Measurements from ENCODE around the gene TULP4. TPM values are rescaled to one million over a fixed set of nuclear protein-coding genes. Genes with fewer than 3 reads are reported as not detected.
A peak's percentile ranks its signal among the peaks of the same experiment; 100 is the strongest.

The TULP4 gene
- polyA plus RNA-seq, 1 donor (not counting 4 experiments of a cell fraction or from before 2014, with no cell fraction given) = 13.1 TPM

- no peak for TF ChIP-seq EZH2 (IDR thresholded peaks at IDR 0.05; ENCODE audit: low read length)
- peak in 1 of 3 experiments; percentile 24 for TF ChIP-seq CTCF (optimal IDR thresholded peaks at IDR 0.05 in 1 of 3, IDR thresholded peaks at IDR 0.05 in 1 of 3, conservative IDR thresholded peaks at IDR 0.05 in 1 of 3; ENCODE audit: extremely low read depth in 1 of 3, insufficient read depth in 2 of 3, low read length in 3 of 3)
- H3K9me1 ChIP-seq (ENCODE audit: control insufficient read depth, extremely low read depth, insufficient read depth, low read length) = no peaks in the 10 kb centered on the region
- H2AFZ ChIP-seq (ENCODE audit: control insufficient read depth, low read length) = peak within 1 kb of the TSS; percentile 89
- no peak for FAIRE-seq
- peak within 1 kb of the TSS; percentile 75 for H3K9ac ChIP-seq (ENCODE audit: control insufficient read depth, extremely low read depth, insufficient read depth, low read length)
- peaks cover 46% of the 10 kb centered on the region for H3K79me2 ChIP-seq (ENCODE audit: control insufficient read depth, insufficient read depth, low read length)
- H3K27ac ChIP-seq (ENCODE audit: control insufficient read depth, insufficient read depth, low read length) = peak within 1 kb of the TSS; percentile 62
- no peaks in the 10 kb centered on the region for H3K9me3 ChIP-seq (ENCODE audit: control insufficient read depth, low read depth, low read length)
- H4K20me1 ChIP-seq (ENCODE audit: control insufficient read depth, extremely low read depth, insufficient read depth, low read length) = peaks cover 7% of the 10 kb centered on the region
- dilution Hi-C loops (cut with MboI; ENCODE audit: extremely low pct_ligation_motif_present, low sequenced_read_pairs) = no loop called here
- peak within 1 kb of the TSS; percentile 98 for H3K4me2 ChIP-seq (ENCODE audit: control insufficient read depth, extremely low read depth, insufficient read depth, low read depth, low read length)
- H3K27me3 ChIP-seq (ENCODE audit: control insufficient read depth, extremely low read depth, insufficient read depth, low read length) = no peaks in the 10 kb centered on the region
- peaks cover 17% of the 10 kb centered on the region for H3K4me1 ChIP-seq (ENCODE audit: control insufficient read depth, extremely low read depth, insufficient read depth, low read length)
- H3K36me3 ChIP-seq (ENCODE audit: control insufficient read depth in 2 of 2, extremely low read depth in 1 of 2, insufficient read depth in 2 of 2, low read length in 2 of 2) = peaks cover 3 to 10% of the 10 kb centered on the region in 2 experiments
- H3K4me3 ChIP-seq (ENCODE audit: control insufficient read depth in 2 of 3, extremely low read depth in 1 of 3, insufficient read depth in 2 of 3, low read depth in 1 of 3, low read length in 3 of 3) = peak within 1 kb of the TSS; percentile 65 to 92 (median 75)
- no peak for DNase-seq (ENCODE audit: low read depth, low spot score)
These were observed 247.9 kb downstream of the TULP4 start, which contains the start of gene TMEM181 for GRCh38 chr6:158559895-158560835. TSS of gene TMEM181 (plus strand) at chr6:158560091. CDS start at chr6:158560225, 134 bp downstream.

- no peaks in the 10 kb centered on the region for H3K9me1 ChIP-seq (ENCODE audit: control insufficient read depth, extremely low read depth, insufficient read depth, low read length)
- H3K9me3 ChIP-seq (ENCODE audit: control insufficient read depth, low read depth, low read length) = no peaks in the 10 kb centered on the region
- dilution Hi-C loops (cut with MboI; ENCODE audit: extremely low pct_ligation_motif_present, low sequenced_read_pairs) = no loop called here
- TF ChIP-seq CTCF (optimal IDR thresholded peaks at IDR 0.05 in 1 of 3, IDR thresholded peaks at IDR 0.05 in 1 of 3, conservative IDR thresholded peaks at IDR 0.05 in 1 of 3; ENCODE audit: extremely low read depth in 1 of 3, insufficient read depth in 2 of 3, low read length in 3 of 3) = no peak
- no peak for TF ChIP-seq EZH2 (IDR thresholded peaks at IDR 0.05; ENCODE audit: low read length)
- FAIRE-seq (no peak), DNase-seq (ENCODE audit: low read depth, low spot score) (no peak)
- peaks cover 53% of the 10 kb centered on the region for H3K79me2 ChIP-seq (ENCODE audit: control insufficient read depth, insufficient read depth, low read length)
- peak overlapping the region; percentile 98 for H3K4me2 ChIP-seq (ENCODE audit: control insufficient read depth, extremely low read depth, insufficient read depth, low read depth, low read length)
- H3K4me3 ChIP-seq (ENCODE audit: control insufficient read depth in 2 of 3, extremely low read depth in 1 of 3, insufficient read depth in 2 of 3, low read depth in 1 of 3, low read length in 3 of 3) = peak overlapping the region; percentile 65 to 92 (median 75)
- no peak overlapping the region for H2AFZ ChIP-seq (ENCODE audit: control insufficient read depth, low read length)
- peaks cover 9% of the 10 kb centered on the region for H4K20me1 ChIP-seq (ENCODE audit: control insufficient read depth, extremely low read depth, insufficient read depth, low read length)
- H3K27me3 ChIP-seq (ENCODE audit: control insufficient read depth, extremely low read depth, insufficient read depth, low read length) = no peaks in the 10 kb centered on the region
- H3K9ac ChIP-seq (ENCODE audit: control insufficient read depth, extremely low read depth, insufficient read depth, low read length) = peak overlapping the region; percentile 75
- peak overlapping the region; percentile 62 for H3K27ac ChIP-seq (ENCODE audit: control insufficient read depth, insufficient read depth, low read length)
- H3K36me3 ChIP-seq (ENCODE audit: control insufficient read depth in 2 of 2, extremely low read depth in 1 of 2, insufficient read depth in 2 of 2, low read length in 2 of 2) = peaks cover 4 to 13% of the 10 kb centered on the region in 2 experiments
- peaks cover 17% of the 10 kb centered on the region for H3K4me1 ChIP-seq (ENCODE audit: control insufficient read depth, extremely low read depth, insufficient read depth, low read length)
These were observed 248.6 kb downstream of the TULP4 start for GRCh38 chr6:158560836-158561320.

Small RNA genes within 50 kb of the gene (small RNA-seq; reads per million reads assigned to genes)
- 0 reads per million in 3 experiments for gene RN7SL173P (ENCODE audit: insufficient read length in 3 of 3, low read depth in 3 of 3, low replicate concordance in 1 of 3)

Other genes with a start within 250 kb of the TULP4 start
- 7.1 to 10.1 TPM (median 8.0 TPM) in 3 replicates for gene SERAC1, start 144.2 kb upstream of the TULP4 start, polyA plus RNA-seq
- 16.7 to 32.6 TPM (median 17.2 TPM) in 3 replicates for gene GTF2H5, start 144.1 kb upstream of the TULP4 start, polyA plus RNA-seq
- gene TMEM181, start 247.6 kb downstream of the TULP4 start, polyA plus RNA-seq = 25.0 to 31.9 TPM (median 25.0 TPM) in 3 replicates

Data from keratinocyte (primary cell).